ENCODE measurements around the gene HDLBP.

HDLBP gene

GRCh38 chr2:241224851-241225438 lies 90.5 kb downstream of the HDLBP start:
- TF ChIP-seq CTCF (IDR thresholded peaks at IDR 0.05; ENCODE audit: borderline replicate concordance, insufficient read depth, low read depth, low read length), result no peak
- H3K4me3 ChIP-seq (ENCODE audit: low read depth, low read length), result no peak overlapping the region

- no peak overlapping the region for H3K4me3 ChIP-seq (ENCODE audit: low read depth, low read length)
- no peak for TF ChIP-seq CTCF (IDR thresholded peaks at IDR 0.05; ENCODE audit: borderline replicate concordance, insufficient read depth, low read depth, low read length)
These were observed 91.2 kb downstream of the HDLBP start for GRCh38 chr2:241224018-241224850.

GRCh38 chr2:241223211-241224017 lies 92.1 kb downstream of the HDLBP start:
- TF ChIP-seq CTCF (IDR thresholded peaks at IDR 0.05; ENCODE audit: borderline replicate concordance, insufficient read depth, low read depth, low read length), result no peak
- H3K4me3 ChIP-seq (ENCODE audit: low read depth, low read length), result no peak overlapping the region

GRCh38 chr2:241219856-241220356 lies 95.6 kb downstream of the HDLBP start:
- no peak overlapping the region for H3K4me3 ChIP-seq (ENCODE audit: low read depth, low read length)
- TF ChIP-seq CTCF (IDR thresholded peaks at IDR 0.05; ENCODE audit: borderline replicate concordance, insufficient read depth, low read depth, low read length), result no peak

GRCh38 chr2:241219030-241219382 lies 96.5 kb downstream of the HDLBP start:
- no peak overlapping the region for H3K4me3 ChIP-seq (ENCODE audit: low read depth, low read length)
- TF ChIP-seq CTCF (IDR thresholded peaks at IDR 0.05; ENCODE audit: borderline replicate concordance, insufficient read depth, low read depth, low read length), result no peak

GRCh38 chr2:241218131-241219029 lies 97.1 kb downstream of the HDLBP start:
- H3K4me3 ChIP-seq (ENCODE audit: low read depth, low read length), result peak overlapping the region; percentile 57
- TF ChIP-seq CTCF (IDR thresholded peaks at IDR 0.05; ENCODE audit: borderline replicate concordance, insufficient read depth, low read depth, low read length), result 0 out of 2 replicates have a peak, but pooled peaks have one; percentile 24
